Subcutaneous abdominal adipose tissue (tissue), 5 donors: Measurements from ENCODE around the gene PAX5.

Source experiments
- H3K27ac ChIP-seq: one replicate; pipeline ENCODE4 v1.7.0; 2013; ENCODE audit warnings: low read depth, mild to moderate bottlenecking, inconsistent platforms, low read length, moderate library complexity
- H3K27me3 ChIP-seq, 5 donors: one replicate each; pipeline ENCODE4 v1.7.0; 2013; ENCODE audit warnings: low read length in 5 of 5, inconsistent platforms in 1 of 5; ENCODE audit not compliant: control insufficient read depth in 5 of 5, insufficient read depth in 4 of 5
- H3K36me3 ChIP-seq, 5 donors: one replicate each; pipeline ENCODE4 v1.7.0; 2013; ENCODE audit warnings: low read length in 5 of 5; ENCODE audit not compliant: control insufficient read depth in 5 of 5, insufficient read depth in 5 of 5
- H3K4me1 ChIP-seq, 5 donors: one replicate each; pipeline ENCODE4 v1.7.0; 2013; ENCODE audit warnings: low read length in 5 of 5, mild to moderate bottlenecking in 3 of 5, moderate library complexity in 1 of 5; ENCODE audit not compliant: control insufficient read depth in 5 of 5, insufficient read depth in 5 of 5
- H3K4me3 ChIP-seq, 5 donors: one replicate each; pipeline ENCODE4 v1.7.0; 2013; ENCODE audit warnings: low read length in 5 of 5, low read depth in 1 of 5
- H3K9ac ChIP-seq, 5 donors: one replicate each; pipeline ENCODE4 v1.7.0; 2013; ENCODE audit warnings: low read length in 5 of 5, mild to moderate bottlenecking in 4 of 5, moderate library complexity in 3 of 5
- H3K9me3 ChIP-seq, 5 donors: one replicate each; pipeline ENCODE4 v1.7.0; 2013; ENCODE audit warnings: low read length in 5 of 5; ENCODE audit not compliant: control insufficient read depth in 5 of 5
- donor health status: healthy.
- donor health status: healthy.
- donor health status: healthy.
- donor health status: healthy.
- donor health status: healthy.

Gene PAX5

DNA sequence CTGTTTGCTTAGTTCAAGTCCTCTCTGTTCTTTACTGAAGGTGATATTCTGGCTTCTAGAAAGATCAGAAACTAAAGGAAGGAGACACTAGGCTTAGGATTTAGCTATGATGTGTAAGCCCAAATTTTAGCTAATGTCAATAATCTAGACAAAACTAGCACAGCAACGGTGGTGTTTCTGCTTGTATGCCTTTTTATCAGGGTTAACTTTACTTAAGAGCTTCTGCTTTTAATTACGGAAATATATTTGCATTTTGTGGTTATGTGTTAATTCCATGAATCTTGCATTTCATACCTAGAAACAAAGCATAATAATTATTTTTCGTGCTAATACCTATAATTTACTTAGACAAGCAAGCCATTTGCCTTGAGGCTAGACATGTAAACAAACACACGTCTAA is 96.1 kb downstream of the PAX5 start:
- Histone ChIP-seq H3K4me1 (no peaks in the 10 kb centered on the region), H3K36me3 (no peaks in the 10 kb centered on the region), H3K27ac (no peak overlapping the region), H3K4me3 (no peak overlapping the region), H3K9me3 (no peaks in the 10 kb centered on the region), H3K9ac (no peak overlapping the region), H3K27me3 (peaks cover 6 to 18% (median 14%) of the 10 kb centered on the region in 5 donors)

DNA sequence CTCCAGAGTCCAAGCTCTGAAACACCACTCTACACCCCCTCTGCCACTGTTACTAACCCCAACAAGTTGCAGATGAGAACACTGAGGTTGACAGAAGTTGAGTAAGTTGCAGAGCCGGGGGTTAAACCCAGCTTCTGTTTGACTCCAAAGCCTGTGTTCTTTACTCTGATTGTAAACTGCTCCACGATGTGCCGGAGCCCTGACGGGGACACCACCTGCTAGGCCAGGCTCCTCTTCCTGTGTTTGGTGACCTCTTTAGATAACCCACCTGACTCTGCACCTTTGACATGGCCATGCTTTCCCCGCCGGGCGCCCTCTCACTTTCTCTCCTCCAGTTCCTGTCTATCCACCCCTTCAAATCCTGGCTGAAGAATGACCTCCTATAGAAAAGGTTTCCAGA is 96.7 kb downstream of the PAX5 start:
- no peak overlapping the region for H3K4me3 ChIP-seq
- no peak overlapping the region for H3K27ac ChIP-seq
- peaks cover 0 to 1% (median 0%) of the 10 kb centered on the region in 5 donors for H3K9me3 ChIP-seq
- no peaks in the 10 kb centered on the region for H3K36me3 ChIP-seq
- H3K4me1 ChIP-seq = no peaks in the 10 kb centered on the region
- peaks cover 6 to 18% (median 12%) of the 10 kb centered on the region in 5 donors for H3K27me3 ChIP-seq
- H3K9ac ChIP-seq = no peak overlapping the region

DNA sequence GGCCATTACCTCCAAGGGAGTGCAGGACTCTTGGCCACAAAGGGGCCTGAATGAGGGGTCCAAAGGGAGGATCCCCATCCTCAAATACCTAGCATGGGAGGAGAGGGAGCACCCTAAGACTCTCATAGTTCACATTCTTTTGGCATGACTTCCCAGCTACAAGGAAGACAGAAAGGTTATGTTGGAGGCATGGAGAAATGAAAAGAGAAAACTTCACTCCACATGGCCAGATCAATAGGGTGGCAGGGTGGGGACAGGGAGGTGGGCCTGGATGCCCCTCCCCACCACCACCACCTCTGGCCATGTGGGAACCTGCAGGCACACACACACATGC is 97.6 kb downstream of the PAX5 start:
- Histone ChIP-seq H3K36me3 (no peaks in the 10 kb centered on the region), H3K4me1 (no peaks in the 10 kb centered on the region), H3K27me3 (peaks cover 6 to 17% (median 12%) of the 10 kb centered on the region in 5 donors), H3K4me3 (no peak overlapping the region), H3K27ac (no peak overlapping the region), H3K9me3 (peaks cover 0 to 7% (median 0%) of the 10 kb centered on the region in 5 donors), H3K9ac (no peak overlapping the region)

DNA sequence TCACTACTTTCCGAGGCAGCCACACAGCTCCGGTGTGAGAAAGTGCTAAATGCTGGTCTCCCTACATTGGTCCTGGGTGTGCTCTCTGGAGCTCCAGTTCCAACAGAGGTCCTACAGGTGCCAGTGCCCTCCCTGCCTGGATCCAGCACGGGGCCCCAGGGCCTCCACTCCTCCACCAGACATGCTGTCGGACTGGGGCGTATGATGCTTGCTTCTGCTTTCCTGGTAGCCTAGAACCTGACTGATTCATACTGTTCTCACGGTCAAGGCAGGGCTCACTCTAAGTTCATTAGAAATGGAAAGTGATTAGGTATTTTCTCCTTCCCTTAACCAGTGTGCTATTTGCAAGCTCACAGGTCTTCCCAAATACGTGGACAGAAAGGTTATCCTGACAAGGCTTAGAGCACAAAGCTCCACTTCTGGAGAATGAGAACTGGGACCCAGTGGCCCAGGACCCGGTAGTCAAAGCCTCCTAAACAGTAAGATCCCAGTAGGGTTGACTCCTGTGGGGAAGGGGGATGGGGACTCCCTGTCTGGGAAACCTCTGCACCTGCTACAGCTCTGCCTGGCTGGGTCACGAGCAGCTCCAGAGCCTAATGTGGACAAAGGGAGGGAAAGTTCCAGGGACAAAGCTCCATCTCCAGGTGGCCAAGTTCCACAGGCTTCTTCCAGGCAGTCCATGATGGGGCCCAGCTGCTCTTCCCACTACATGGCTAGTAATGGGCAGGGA is 98.1 kb downstream of the PAX5 start:
- H3K27me3 ChIP-seq = peaks cover 6 to 15% (median 12%) of the 10 kb centered on the region in 5 donors
- H3K4me1 ChIP-seq = no peaks in the 10 kb centered on the region
- H3K9me3 ChIP-seq = peaks cover 0 to 7% (median 0%) of the 10 kb centered on the region in 5 donors
- no peaks in the 10 kb centered on the region for H3K36me3 ChIP-seq
- H3K9ac ChIP-seq = no peak overlapping the region
- H3K4me3 ChIP-seq = no peak overlapping the region
- H3K27ac ChIP-seq = no peak overlapping the region

DNA sequence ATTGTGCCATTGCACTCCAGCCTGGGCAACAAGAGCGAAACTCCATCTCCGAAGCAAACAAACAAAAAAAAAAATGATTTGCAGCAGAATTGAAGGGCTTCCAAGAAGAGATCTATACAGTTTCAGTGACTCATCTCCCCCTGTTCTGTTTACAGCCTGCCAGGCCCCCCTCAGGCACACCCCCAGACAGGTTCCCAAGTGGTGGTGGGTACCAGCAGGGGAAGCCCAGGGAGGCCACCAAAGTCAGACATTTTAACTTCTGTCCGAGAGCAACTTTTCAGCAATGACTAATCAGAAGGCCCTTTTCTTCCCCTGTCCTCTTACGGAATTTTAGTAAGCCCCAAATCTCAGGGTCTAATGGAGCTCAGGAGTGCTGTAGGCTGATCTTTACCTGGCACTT is 98.7 kb downstream of the PAX5 start:
- Histone ChIP-seq H3K27me3 (peaks cover 3 to 13% (median 10%) of the 10 kb centered on the region in 5 donors), H3K9ac (no peak overlapping the region), H3K4me1 (no peaks in the 10 kb centered on the region), H3K9me3 (peaks cover 0 to 7% (median 0%) of the 10 kb centered on the region in 5 donors), H3K4me3 (no peak overlapping the region), H3K36me3 (no peaks in the 10 kb centered on the region), H3K27ac (no peak overlapping the region)

DNA sequence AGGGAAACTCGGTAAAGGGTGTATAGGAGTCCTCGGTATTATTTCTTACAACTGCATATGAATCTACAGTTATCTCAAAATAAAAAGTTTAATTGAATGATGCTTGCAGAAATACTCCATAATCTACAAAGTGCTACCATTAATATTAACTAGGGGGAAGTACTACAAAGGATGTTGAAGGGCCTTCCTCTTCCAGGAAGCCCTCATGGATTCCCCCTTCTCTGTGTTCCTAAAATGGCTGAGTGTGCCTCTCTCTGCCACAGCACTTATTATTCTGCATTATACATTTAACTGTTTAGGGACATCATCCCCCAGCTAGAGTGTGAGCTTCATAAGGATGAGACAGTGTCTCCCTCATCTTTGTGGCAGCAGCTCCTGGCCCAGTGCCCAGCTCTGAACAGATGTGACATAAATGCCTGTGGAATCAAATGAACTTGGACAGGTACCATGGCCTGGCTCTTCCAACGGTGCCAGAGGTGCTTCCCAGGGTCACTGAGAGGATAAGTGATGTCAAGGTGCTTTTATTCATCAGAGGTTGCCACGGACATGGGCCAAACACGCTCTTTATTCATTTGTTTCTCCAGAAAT is 99.5 kb downstream of the PAX5 start:
- Histone ChIP-seq H3K4me1 (no peaks in the 10 kb centered on the region), H3K27ac (no peak overlapping the region), H3K36me3 (no peaks in the 10 kb centered on the region), H3K9ac (no peak overlapping the region), H3K9me3 (peaks cover 0 to 7% (median 0%) of the 10 kb centered on the region in 5 donors), H3K27me3 (peaks cover 3 to 10% (median 6%) of the 10 kb centered on the region in 5 donors), H3K4me3 (no peak overlapping the region)

DNA sequence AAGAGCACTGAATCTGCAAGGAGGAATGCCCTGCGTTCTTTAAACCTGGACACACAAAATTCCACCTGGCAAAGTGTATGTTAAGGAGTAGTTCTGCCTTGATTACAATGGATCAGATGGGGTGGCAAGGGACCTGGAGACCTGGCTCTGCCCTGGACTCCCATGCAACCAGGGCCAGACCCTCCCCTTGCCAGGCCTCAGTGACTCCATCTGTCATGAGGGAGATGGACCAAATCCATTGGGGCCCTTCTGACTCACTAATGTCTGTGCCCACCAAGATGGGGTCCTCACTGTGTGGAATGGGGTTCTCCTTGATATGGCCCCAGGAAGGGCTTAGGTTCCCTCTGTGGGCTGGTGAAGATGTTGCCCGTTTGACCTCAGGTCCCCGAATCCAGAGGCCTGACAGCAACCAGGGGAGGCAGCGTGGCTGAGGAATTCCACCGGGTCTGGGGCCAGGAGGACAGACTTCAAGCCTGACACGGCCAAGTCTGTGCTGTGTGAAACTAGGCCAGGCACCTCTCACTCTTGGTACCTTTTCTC is 100.3 kb downstream of the PAX5 start:
- no peak overlapping the region for H3K27ac ChIP-seq
- no peak overlapping the region for H3K9ac ChIP-seq
- H3K4me1 ChIP-seq = no peaks in the 10 kb centered on the region
- H3K4me3 ChIP-seq = no peak overlapping the region
- H3K36me3 ChIP-seq = no peaks in the 10 kb centered on the region
- peaks cover 2 to 7% (median 3%) of the 10 kb centered on the region in 5 donors for H3K27me3 ChIP-seq
- H3K9me3 ChIP-seq = peaks cover 0 to 7% (median 0%) of the 10 kb centered on the region in 5 donors

DNA sequence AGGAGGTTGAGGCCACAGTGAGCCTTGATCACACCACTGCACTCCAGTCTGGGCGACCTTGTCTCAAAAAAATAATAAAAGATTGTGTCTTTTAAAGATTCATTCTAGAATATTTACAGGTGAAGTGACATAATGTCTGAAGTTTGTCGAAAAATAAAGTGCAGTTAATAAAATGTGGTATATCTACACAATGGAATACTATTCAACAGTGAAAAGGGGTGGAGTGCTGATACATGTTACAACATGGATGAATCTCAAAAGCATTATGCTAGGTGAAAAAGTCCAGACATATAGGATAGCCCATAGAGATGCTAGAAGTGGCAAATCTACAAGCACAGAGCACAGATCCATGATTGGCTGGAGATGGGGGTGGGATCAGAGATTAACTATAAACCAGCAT is 101.9 kb downstream of the PAX5 start:
- Histone ChIP-seq H3K4me1 (no peaks in the 10 kb centered on the region), H3K9ac (no peak overlapping the region), H3K27me3 (peaks cover 0 to 7% (median 3%) of the 10 kb centered on the region in 5 donors), H3K4me3 (no peak overlapping the region), H3K27ac (no peak overlapping the region), H3K9me3 (peaks cover 0 to 7% (median 0%) of the 10 kb centered on the region in 5 donors), H3K36me3 (no peaks in the 10 kb centered on the region)

DNA sequence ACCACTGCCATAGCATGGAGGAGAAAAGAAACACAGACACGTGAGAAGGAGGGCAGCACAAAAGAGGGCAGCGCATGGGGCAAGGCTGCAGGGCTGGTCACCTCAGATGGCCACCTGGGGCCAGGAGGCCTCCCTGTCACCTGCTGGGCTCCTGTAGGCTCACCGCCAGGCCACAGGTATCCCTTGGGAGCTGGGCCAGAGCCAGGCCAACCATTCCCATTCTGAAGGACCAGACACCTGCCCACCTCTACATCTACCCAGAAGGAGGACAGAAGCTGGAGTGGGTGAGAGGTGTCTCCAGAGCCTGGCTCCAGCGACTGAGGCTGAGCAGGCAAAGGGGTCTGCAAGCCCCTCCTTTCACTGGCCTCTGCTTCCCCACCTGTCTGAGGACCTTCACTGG is 103.1 kb downstream of the PAX5 start:
- Histone ChIP-seq H3K27ac (no peak overlapping the region), H3K9ac (no peak overlapping the region), H3K9me3 (peaks cover 0 to 7% (median 0%) of the 10 kb centered on the region in 5 donors), H3K4me3 (no peak overlapping the region), H3K36me3 (no peaks in the 10 kb centered on the region), H3K27me3 (peaks cover 0 to 7% (median 0%) of the 10 kb centered on the region in 5 donors), H3K4me1 (no peaks in the 10 kb centered on the region)

DNA sequence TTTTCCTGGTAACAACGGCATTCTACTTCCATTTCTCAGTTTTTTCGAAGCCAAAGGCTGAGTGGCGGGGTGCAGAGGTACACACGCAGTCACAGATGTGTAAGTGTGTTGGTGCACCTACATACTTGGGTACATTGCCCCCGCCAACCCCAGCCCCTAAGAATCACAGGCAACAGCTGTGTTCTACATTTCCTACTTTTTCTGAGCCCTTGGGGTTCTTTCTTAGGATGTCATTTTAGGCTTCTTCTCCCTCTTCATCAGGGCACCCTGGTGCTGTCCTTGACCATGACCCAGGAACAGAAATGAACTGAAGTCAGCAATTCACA is 104.8 kb downstream of the PAX5 start:
- peaks cover 0 to 7% (median 0%) of the 10 kb centered on the region in 5 donors for H3K9me3 ChIP-seq
- no peaks in the 10 kb centered on the region for H3K4me1 ChIP-seq
- no peak overlapping the region for H3K4me3 ChIP-seq
- no peak overlapping the region for H3K27ac ChIP-seq
- peaks cover 0 to 4% (median 0%) of the 10 kb centered on the region in 5 donors for H3K27me3 ChIP-seq
- H3K9ac ChIP-seq = no peak overlapping the region
- no peaks in the 10 kb centered on the region for H3K36me3 ChIP-seq
